Measurements from ENCODE around the gene PRRT1B. TPM values are rescaled to one million over a fixed set of nuclear protein-coding genes. Genes with fewer than 3 reads are reported as not detected.

PRRT1B gene
- total and polyA plus RNA-seq, 2 donors (not counting 1 experiment from before 2014, with no cell fraction given) = not detected

DNA sequence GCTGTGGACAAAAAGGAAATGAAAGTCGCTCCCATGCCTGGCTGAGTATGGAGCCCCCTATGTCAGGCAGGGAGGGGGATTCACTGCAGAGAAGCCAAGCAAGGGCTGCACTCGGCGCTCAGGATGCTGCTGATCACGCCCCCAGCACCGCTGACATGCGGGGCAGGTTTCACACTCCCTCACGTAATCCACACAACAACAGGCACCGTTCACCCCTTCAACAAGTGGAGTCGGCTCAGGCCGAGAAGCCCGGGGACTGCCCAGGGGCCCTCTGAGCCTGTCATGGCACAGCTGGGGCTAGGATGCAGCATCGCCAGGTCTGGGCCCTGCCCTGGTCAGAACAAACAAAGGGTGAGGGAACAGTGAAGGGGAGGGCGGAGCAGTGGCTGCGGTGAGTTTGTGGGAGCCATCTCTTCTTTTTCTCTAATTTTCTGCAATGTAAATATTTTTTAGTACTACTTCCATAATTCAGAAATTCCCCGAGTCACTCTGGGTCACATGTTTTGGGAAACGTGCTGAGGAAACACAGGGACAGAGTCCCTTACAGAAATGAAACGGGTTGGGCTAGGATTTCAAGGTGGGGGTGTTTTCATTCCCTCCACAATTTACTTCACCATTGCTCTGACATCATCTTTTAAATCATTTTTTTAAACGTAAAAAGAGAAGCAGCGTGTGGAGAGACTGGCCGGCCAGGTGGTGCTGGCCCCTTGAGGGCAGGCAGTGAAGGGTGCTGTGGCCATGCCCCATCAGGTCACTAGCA lies 49.8 kb downstream of the PRRT1B start:
- intact Hi-C loops (cut with micrococcal nuclease) = loop anchor here (5.0 kb wide), 1 partner anchor 37 kb away; no protein-coding TSS in a partner anchor
- no peaks in the 10 kb centered on the region for H3K9me3 Mint-ChIP-seq (ENCODE audit: insufficient read depth)
- H3K79me2 ChIP-seq (ENCODE audit: control insufficient read depth, insufficient read depth, low read length) = peaks cover 23% of the 10 kb centered on the region
- no peak overlapping the region for H3K9ac ChIP-seq (ENCODE audit: low read length)
- H3K4me1 Mint-ChIP-seq = peaks cover 16% of the 10 kb centered on the region
- H3K27ac Mint-ChIP-seq = peak overlapping the region; percentile 59
- peaks cover 34% of the 10 kb centered on the region for H4K20me1 ChIP-seq (ENCODE audit: control insufficient read depth, insufficient read depth, low read length, poor library complexity, severe bottlenecking)
- no peak overlapping the region for H3K27ac ChIP-seq (ENCODE audit: low read length in 2 of 2)
- no peak overlapping the region for H3K4me3 Mint-ChIP-seq
- H3K4me1 ChIP-seq (ENCODE audit: control insufficient read depth in 2 of 2, insufficient read depth in 2 of 2, low read length in 2 of 2) = peaks cover 0 to 13% of the 10 kb centered on the region in 2 donors
- CTCF ChIA-PET = interaction anchor here (0.6 to 21.7 kb wide), 2 partner anchors 149 to 162 kb away, joined by 3 to 263 read pairs; partner anchors contain the start of gene RAPGEF1
- H3K27me3 Mint-ChIP-seq = no peaks in the 10 kb centered on the region
- no peaks in the 10 kb centered on the region for H3K27me3 ChIP-seq (replicated peaks in 1 of 4; ENCODE audit: control extremely low read depth in 1 of 4, control insufficient read depth in 3 of 4, insufficient read depth in 4 of 4, low read length in 3 of 4)
- H3K4me3 ChIP-seq (ENCODE audit: control extremely low read depth in 1 of 5, extremely low read depth in 1 of 5, insufficient read depth in 1 of 5, low read depth in 2 of 5, low read length in 4 of 5) = no peak overlapping the region
- peaks cover 0 to 90% of the 10 kb centered on the region in 2 experiments for H3K36me3 ChIP-seq (replicated peaks in 1 of 2; ENCODE audit: control extremely low read depth in 1 of 2, control insufficient read depth in 1 of 2, extremely low read depth in 1 of 2, insufficient read depth in 2 of 2, low read length in 1 of 2)
- H3K4me2 ChIP-seq (replicated peaks; ENCODE audit: low read depth, low read length, poor library complexity, severe bottlenecking) = no peak overlapping the region
- H3K9me3 ChIP-seq (ENCODE audit: control extremely low read depth in 1 of 3, control insufficient read depth in 2 of 3, insufficient read depth in 1 of 3, low read length in 2 of 3) = no peaks in the 10 kb centered on the region
- 84% methylated on average over 8 of the region's 20 CpGs for WGBS (ENCODE audit: insufficient coverage)
- H2AFZ ChIP-seq (ENCODE audit: insufficient read depth, low read depth, low read length, poor library complexity, severe bottlenecking) = no peak overlapping the region
- ATAC-seq (ENCODE audit: low read depth) (no peak), DNase-seq (no peak)
- TF ChIP-seq, protein P1, sequence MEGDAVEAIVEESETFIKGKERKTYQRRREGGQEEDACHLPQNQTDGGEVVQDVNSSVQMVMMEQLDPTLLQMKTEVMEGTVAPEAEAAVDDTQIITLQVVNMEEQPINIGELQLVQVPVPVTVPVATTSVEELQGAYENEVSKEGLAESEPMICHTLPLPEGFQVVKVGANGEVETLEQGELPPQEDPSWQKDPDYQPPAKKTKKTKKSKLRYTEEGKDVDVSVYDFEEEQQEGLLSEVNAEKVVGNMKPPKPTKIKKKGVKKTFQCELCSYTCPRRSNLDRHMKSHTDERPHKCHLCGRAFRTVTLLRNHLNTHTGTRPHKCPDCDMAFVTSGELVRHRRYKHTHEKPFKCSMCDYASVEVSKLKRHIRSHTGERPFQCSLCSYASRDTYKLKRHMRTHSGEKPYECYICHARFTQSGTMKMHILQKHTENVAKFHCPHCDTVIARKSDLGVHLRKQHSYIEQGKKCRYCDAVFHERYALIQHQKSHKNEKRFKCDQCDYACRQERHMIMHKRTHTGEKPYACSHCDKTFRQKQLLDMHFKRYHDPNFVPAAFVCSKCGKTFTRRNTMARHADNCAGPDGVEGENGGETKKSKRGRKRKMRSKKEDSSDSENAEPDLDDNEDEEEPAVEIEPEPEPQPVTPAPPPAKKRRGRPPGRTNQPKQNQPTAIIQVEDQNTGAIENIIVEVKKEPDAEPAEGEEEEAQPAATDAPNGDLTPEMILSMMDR (IDR thresholded peaks at IDR 0.05) = no peak
- no peak for TF ChIP-seq EZH2 (IDR thresholded peaks at IDR 0.05; ENCODE audit: borderline replicate concordance, insufficient read depth, low read depth, low read length, poor library complexity, severe bottlenecking)
- POLR2A ChIA-PET = interaction anchor here (0.5 kb wide), 1 partner anchor 292 kb away, joined by 4 read pairs; no protein-coding TSS in a partner anchor
